Measurements from ENCODE around the gene ARHGDIA.

- TF ChIP-seq, protein P1, sequence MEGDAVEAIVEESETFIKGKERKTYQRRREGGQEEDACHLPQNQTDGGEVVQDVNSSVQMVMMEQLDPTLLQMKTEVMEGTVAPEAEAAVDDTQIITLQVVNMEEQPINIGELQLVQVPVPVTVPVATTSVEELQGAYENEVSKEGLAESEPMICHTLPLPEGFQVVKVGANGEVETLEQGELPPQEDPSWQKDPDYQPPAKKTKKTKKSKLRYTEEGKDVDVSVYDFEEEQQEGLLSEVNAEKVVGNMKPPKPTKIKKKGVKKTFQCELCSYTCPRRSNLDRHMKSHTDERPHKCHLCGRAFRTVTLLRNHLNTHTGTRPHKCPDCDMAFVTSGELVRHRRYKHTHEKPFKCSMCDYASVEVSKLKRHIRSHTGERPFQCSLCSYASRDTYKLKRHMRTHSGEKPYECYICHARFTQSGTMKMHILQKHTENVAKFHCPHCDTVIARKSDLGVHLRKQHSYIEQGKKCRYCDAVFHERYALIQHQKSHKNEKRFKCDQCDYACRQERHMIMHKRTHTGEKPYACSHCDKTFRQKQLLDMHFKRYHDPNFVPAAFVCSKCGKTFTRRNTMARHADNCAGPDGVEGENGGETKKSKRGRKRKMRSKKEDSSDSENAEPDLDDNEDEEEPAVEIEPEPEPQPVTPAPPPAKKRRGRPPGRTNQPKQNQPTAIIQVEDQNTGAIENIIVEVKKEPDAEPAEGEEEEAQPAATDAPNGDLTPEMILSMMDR (IDR thresholded peaks at IDR 0.05) = no peak
- no peak for TF ChIP-seq POLR2A (IDR thresholded peaks at IDR 0.05)
- TF ChIP-seq POLR2AphosphoS5 (IDR thresholded peaks at IDR 0.05) = no peak
These were observed 45.3 kb upstream of the ARHGDIA start for GRCh38 chr17:81916234-81917001.
